HepG2 (cell line): ENCODE data around the gene IFI35. TPM values are rescaled to one million over a fixed set of nuclear protein-coding genes. Genes with fewer than 3 reads are reported as not detected.

Source experiments
- ATAC-seq: fragments of 200-7000 bp; cut with Tn5 transposase; 3 replicates; pipeline ENCODE4 v1.9.1; 2020; ENCODE audit warnings: mild to moderate bottlenecking, moderate library complexity
- BruUV-seq: library from RNA; stranded (reverse); fragments of 400-500 nt; replicated peaks from 2 replicates; lab custom pipeline; 2021; lab: Mats Ljungman, UMichigan
- CTCF ChIA-PET: fragments of 300-600 bp; formaldehyde crosslinking; extraction: SDS; loops from one replicate; lab custom pipeline; 2021; ENCODE audit warnings: low total read pairs, inconsistent platforms, low intra/inter-chr PET ratio; lab: Yijun Ruan, JAX
- POLR2A ChIA-PET: fragments of 350-600 bp; sonication (Branson Sonifier 250); formaldehyde crosslinking; loops from one replicate; lab custom pipeline; 2020; ENCODE audit warnings: antibody characterized with exemption, inconsistent platforms; lab: Yijun Ruan, JAX
- DNase-seq: peaks from one replicate; pipeline ENCODE4 v3.0.0-alpha.2; 2015; ENCODE audit warnings: low spot score
- FAIRE-seq: peaks from 3 replicates; lab custom pipeline; 2011; peaks lifted over from hg19 to GRCh38; lab: Jason Lieb, UNC
- H2AFZ ChIP-seq: one replicate; pipeline ENCODE4 v1.6.1; 2011; ENCODE audit warnings: low read length, inconsistent platforms
- H3K27ac ChIP-seq: fragments of 300-600 bp; 3 replicates; pipeline ENCODE4 v1.8.0; 2011; ENCODE audit warnings: mixed run types, mild to moderate bottlenecking, mixed read lengths, low read length, inconsistent platforms; ENCODE audit not compliant: insufficient read depth; ENCODE audit errors: extremely low read length
- H3K27me3 ChIP-seq, 2 experiments: fragments of 200-600 bp in 1 of 2; 2 replicates in 1 of 2; 3 replicates in 1 of 2; pipeline versions ENCODE4 v1.6.0 to v1.8.0; 2011; ENCODE audit warnings: low read length in 2 of 2, mild to moderate bottlenecking in 2 of 2, moderate library complexity in 2 of 2, inconsistent platforms in 1 of 2; ENCODE audit not compliant: insufficient read depth in 2 of 2, control insufficient read depth in 1 of 2
- H3K36me3 ChIP-seq, 2 experiments: fragments of 200-600 bp in 1 of 2; replicated peaks in 1 of 2; 2 replicates in 1 of 2; 3 replicates in 1 of 2; pipeline versions ENCODE4 v1.5.1 to v1.8.0; 2011; ENCODE audit warnings: low read length in 2 of 2, inconsistent platforms in 1 of 2; ENCODE audit not compliant: insufficient read depth in 2 of 2, control insufficient read depth in 1 of 2
- H3K4me1 ChIP-seq: 2 replicates; pipeline ENCODE4 v1.5.1; 2012; ENCODE audit warnings: low read length, inconsistent platforms; ENCODE audit not compliant: insufficient read depth
- H3K4me2 ChIP-seq: 2 replicates; pipeline ENCODE4 v1.6.0; 2011; ENCODE audit warnings: low read depth, low read length, inconsistent platforms
- H3K4me3 ChIP-seq, 3 experiments: fragments of 200-600 bp in 1 of 3; sonication (generic), shearing (Covaris generic) in 1 of 3; replicated peaks in 1 of 3; 2 replicates each; pipeline ENCODE4 v1.5.1; 2011 to 2016; ENCODE audit warnings: low read length in 3 of 3, inconsistent platforms in 2 of 3, low read depth in 2 of 3, mild to moderate bottlenecking in 2 of 3, control low read depth in 1 of 3, mixed read lengths in 1 of 3; ENCODE audit not compliant: insufficient read depth in 1 of 3
- H3K79me2 ChIP-seq: one replicate; pipeline ENCODE4 v1.6.1; 2011; ENCODE audit warnings: low read length, inconsistent platforms; ENCODE audit not compliant: insufficient read depth
- H3K9ac ChIP-seq: 2 replicates; pipeline ENCODE4 v1.6.0; 2011; ENCODE audit warnings: mild to moderate bottlenecking, low read depth, low read length, inconsistent platforms; ENCODE audit not compliant: insufficient read depth
- H3K9me3 ChIP-seq: 2 replicates; pipeline ENCODE4 v1.5.1; 2012; ENCODE audit warnings: mild to moderate bottlenecking, low read length
- H4K20me1 ChIP-seq: 2 replicates; pipeline ENCODE4 v1.6.0; 2011; ENCODE audit warnings: inconsistent platforms, mild to moderate bottlenecking, low read length, moderate library complexity; ENCODE audit not compliant: insufficient read depth
- MAFF ChIP-seq: IDR thresholded peaks from 2 replicates; pipeline ENCODE4 v1.6.1; 2011; ENCODE audit warnings: low read depth, low read length, improper control_type of control experiment
- MAFK ChIP-seq, 2 experiments: IDR thresholded peaks in 1 of 2; conservative IDR thresholded peaks in 1 of 2; 2 replicates each; pipeline ENCODE4 v1.6.1; 2011; ENCODE audit warnings: improper control_type of control experiment in 2 of 2, low read length in 2 of 2
- NFE2L2 ChIP-seq: fragments of 150-350 bp; IDR thresholded peaks from 2 replicates; pipeline ENCODE4 v1.6.1; 2014; ENCODE audit warnings: low read length
- NFKB2 ChIP-seq: sonication (generic); formaldehyde crosslinking; IDR thresholded peaks from 2 replicates; pipeline ENCODE4 v1.4.0; 2020; ENCODE audit warnings: missing genetic modification reagents, borderline replicate concordance
- NFYC ChIP-seq: IDR thresholded peaks from 2 replicates; pipeline ENCODE4 v1.6.1; 2016; ENCODE audit warnings: missing genetic modification reagents, missing compliant biosample characterization
- RXRB ChIP-seq: IDR thresholded peaks from 2 replicates; pipeline ENCODE4 v1.6.1; 2016; ENCODE audit warnings: borderline replicate concordance, missing genetic modification reagents, missing compliant biosample characterization
- SAP130 ChIP-seq: IDR thresholded peaks from 2 replicates; pipeline ENCODE4 v1.6.1; 2016; ENCODE audit warnings: low read depth
- YEATS4 ChIP-seq: sonication (generic); formaldehyde crosslinking; IDR thresholded peaks from 2 replicates; pipeline ENCODE4 v1.4.0; 2020; ENCODE audit warnings: missing genetic modification reagents, borderline replicate concordance
- ZNF296 ChIP-seq: sonication (generic); formaldehyde crosslinking; conservative IDR thresholded peaks from 2 replicates; pipeline ENCODE4 v1.5.0; 2020; ENCODE audit warnings: mild to moderate bottlenecking, missing genetic modification reagents
- ZNF775 ChIP-seq: sonication (generic); formaldehyde crosslinking; IDR thresholded peaks from 2 replicates; pipeline ENCODE4 v1.4.0; 2020; ENCODE audit warnings: missing genetic modification reagents, mild to moderate bottlenecking, moderate library complexity, borderline replicate concordance
- WGBS: methylation state at CpG from one replicate; pipeline ENCODE4 v1.1.6; 2017; ENCODE audit warnings: low lambda C conversion rate; 5-methylcytosine and 5-hydroxymethylcytosine counted together
- in situ Hi-C: cut with HindIII; loops from 2 replicates; pipeline ENCODE4 v1.10.0; 2017; ENCODE audit warnings: low pct_unique_long_range_greater_than_20kb; ENCODE audit not compliant: extremely low pct_ligation_motif_present
- intact Hi-C: fragments of 100-400 bp; cut with micrococcal nuclease; formaldehyde crosslinking; loops from one replicate; pipeline ENCODE4 v1.10.0; 2022; ENCODE audit not compliant: unreplicated experiment
- polyA plus RNA-seq, 8 experiments: library from polyadenylated mRNA; depleted of rRNA in 3 of 8; stranded (reverse) in 7 of 8; unstranded in 1 of 8; fragments of >200 nt; fragmentation: Illumina TruSeq in 4 of 8; extraction: Trizol in 4 of 8; gene quantifications; 2 replicates each; pipeline versions ENCODE4 v1.2.1 to v1.2.3, GENCODE V29; 2011 to 2016; ENCODE audit warnings: low read depth in 4 of 8, missing spikeins in 1 of 8, mixed read lengths in 1 of 8; ENCODE audit not compliant: insufficient read depth in 1 of 8
- total RNA-seq, 5 experiments: library from RNA; depleted of rRNA; stranded (reverse); fragments of >200 nt; fragmentation: Illumina TruSeq; extraction: Trizol; gene quantifications; 2 replicates each; pipeline ENCODE4 v1.2.3, GENCODE V29; 2016; ENCODE audit warnings: low read depth in 1 of 5

IFI35 gene
- total and polyA plus RNA-seq, 2 of the 13 experiments (the other 11 are each of a cell fraction or from before 2014, with no cell fraction given), result 28.9 to 38.1 TPM

GRCh38 chr17:42989726-42990652 lies 16.6 kb upstream of the IFI35 start:
- H3K9me3 ChIP-seq, result no peaks in the 10 kb centered on the region
- H3K79me2 ChIP-seq, result no peaks in the 10 kb centered on the region
- no peaks in the 10 kb centered on the region for H3K27me3 ChIP-seq
- POLR2A ChIA-PET, result interaction anchor here (1.1 to 2.9 kb wide), 2 partner anchors 8 to 166 kb away, joined by 4 to 15 read pairs; partner anchors contain the start of genes BECN1 and RPL27
- WGBS, result 95% methylated on average over 6 of the region's 6 CpGs
- H3K9ac ChIP-seq, result no peak overlapping the region
- DNase-seq, result peak; percentile 32
- H3K27ac ChIP-seq, result no peak overlapping the region
- no peak for TF ChIP-seq NFKB2 (CRISPR knock-in tag)
- TF ChIP-seq YEATS4 (CRISPR knock-in tag), result no peak
- TF ChIP-seq ZNF775 (CRISPR knock-in tag), result no peak
- no peak for TF ChIP-seq RXRB (CRISPR knock-in tag)
- TF ChIP-seq ZNF296 (CRISPR knock-in tag), result no peak
- TF ChIP-seq SAP130, result 0 out of 2 replicates have a peak, but pooled peaks have one; percentile 16
- TF ChIP-seq NFYC (CRISPR knock-in tag), result no peak
- peak; percentile 20 to 30; a peak in 3 of 4 replicates for TF ChIP-seq MAFK (conservative IDR thresholded peaks at IDR 0.05 in 1 of 2, IDR thresholded peaks at IDR 0.05 in 1 of 2; ENCODE audit: low read length in 2 of 2)
- 0 out of 2 replicates have a peak, but pooled peaks have one; percentile 15 for TF ChIP-seq MAFF
- peak; percentile 51; the same call in 1 of the 2 replicates for TF ChIP-seq NFE2L2
- TF ChIP-seq, all 625 proteins: peak for 4
- 0 out of 2 replicates have a peak, but pooled peaks cover 16% of the 10 kb centered on the region for H3K4me1 ChIP-seq
- CTCF ChIA-PET, result no interaction called here
- no peak overlapping the region for H2AFZ ChIP-seq
- FAIRE-seq, result peak; percentile 12
- H4K20me1 ChIP-seq, result no peaks in the 10 kb centered on the region
- no TSS peak for BruUV-seq
- intact Hi-C loops (no loop called here), in situ Hi-C loops (loop anchor here (10.0 kb wide), 1 partner anchor 145 kb away; the partner anchor contains the start of gene AOC2)
- peaks cover 29 to 79% of the 10 kb centered on the region in 2 experiments for H3K36me3 ChIP-seq
- no peak for ATAC-seq
- H3K4me3 ChIP-seq, result no peak overlapping the region
- no peak overlapping the region for H3K4me2 ChIP-seq
